HG02798 (cell line): ENCODE data around the gene NPAS4.

ENCODE experiments used
- ATAC-seq: cut with Tn5 transposase; IDR thresholded peaks from one replicate; pipeline ENCODE4 v1.9.1; 2021; ENCODE audit warnings: mild to moderate bottlenecking; ENCODE audit not compliant: unreplicated experiment, poor library complexity

NPAS4 gene

GRCh38 chr11:66473608-66474515 is 53.0 kb downstream of the NPAS4 start:
- ATAC-seq = no peak

GRCh38 chr11:66475349-66476172 is 54.7 kb downstream of the NPAS4 start:
- ATAC-seq = no peak
